K562 (cell line): Measurements from ENCODE around the gene S100A4. TPM values are rescaled to one million over a fixed set of nuclear protein-coding genes. Genes with fewer than 3 reads are reported as not detected.

Experiments used
- BRF1 ChIP-seq: IDR thresholded peaks from 3 replicates; pipeline ENCODE4 v1.6.1; 2011; ENCODE audit warnings: borderline replicate concordance, mild to moderate bottlenecking; ENCODE audit not compliant: insufficient read length; ENCODE audit errors: extremely low read depth
- KLF10 ChIP-seq: fragments of 250-450 bp; sonication (Bioruptor Pico); IDR thresholded peaks from 2 replicates; pipeline ENCODE4 v1.6.1; 2021; ENCODE audit warnings: matching md5 sums
- NUFIP1 ChIP-seq: fragments of 450-650 bp; IDR thresholded peaks from 2 replicates; pipeline ENCODE4 v1.6.1; 2018; ENCODE audit not compliant: partially characterized antibody
- TFE3 ChIP-seq: fragments of 450-650 bp; formaldehyde crosslinking; IDR thresholded peaks from 2 replicates; pipeline ENCODE4 v1.4.0; 2020; ENCODE audit warnings: mild to moderate bottlenecking, mixed read lengths
- XRCC4 ChIP-seq: IDR thresholded peaks from one replicate; pipeline ENCODE4 v1.6.1; 2011; ENCODE audit not compliant: insufficient read depth, insufficient read length; ENCODE audit errors: extremely low read depth
- ZBTB5 ChIP-seq: fragments of 450-650 bp; IDR thresholded peaks from 2 replicates; pipeline ENCODE4 v1.6.1; 2017; ENCODE audit warnings: antibody characterized with exemption
- ZNF766 ChIP-seq: fragments of 200-800 bp; sonication (Bioruptor generic); conservative IDR thresholded peaks from 2 replicates; pipeline ENCODE4 v1.6.1; 2016; ENCODE audit warnings: missing genetic modification characterization, missing compliant biosample characterization
- polyA plus RNA-seq, 8 experiments: library from polyadenylated mRNA; depleted of rRNA in 4 of 8; stranded (reverse) in 5 of 8; unstranded in 3 of 8; fragments of >200 nt; fragmentation: Nextera tagmentation in 2 of 8; fragmentation: Illumina TruSeq in 1 of 8; extraction: Ambion mirVana in 2 of 8; extraction: Trizol in 1 of 8; gene quantifications; 2 replicates each; pipeline versions ENCODE4 v1.2.1 to v1.2.3, GENCODE V29; 2011 to 2014; ENCODE audit warnings: inconsistent platforms in 1 of 8, missing spikeins in 1 of 8
- total RNA-seq, 7 experiments: library from RNA; depleted of rRNA in 6 of 7; stranded (reverse); fragments of >200 nt in 6 of 7; fragmentation: Illumina TruSeq in 2 of 7; extraction: Trizol in 2 of 7; gene quantifications; 2 replicates each; pipeline versions ENCODE4 v1.2.1 to v1.2.3, GENCODE V29; 2011 to 2021; ENCODE audit warnings: low replicate concordance in 1 of 7
- TF ChIP-seq, protein P1 (sequence below), 2 experiments: fragments of 150-350 bp in 1 of 2; IDR thresholded peaks; 2 replicates each; pipeline ENCODE4 v1.6.1; 2012 to 2016; ENCODE audit warnings: low read depth in 2 of 2, low read length in 2 of 2, mild to moderate bottlenecking in 1 of 2, moderate library complexity in 1 of 2
- TF ChIP-seq, protein P2 (sequence below): fragments of 250-450 bp; sonication (Bioruptor Pico); IDR thresholded peaks from 2 replicates; pipeline ENCODE4 v1.5.0; 2020; ENCODE audit warnings: mild to moderate bottlenecking, borderline replicate concordance
- TF ChIP-seq, protein P3 (sequence below): fragments of 250-450 bp; sonication (Bioruptor Pico); IDR thresholded peaks from 2 replicates; pipeline ENCODE4 v1.4.0; 2020; ENCODE audit warnings: mild to moderate bottlenecking, moderate library complexity
- TF ChIP-seq, protein P4 (sequence below): fragments of 250-450 bp; sonication (Bioruptor Pico); IDR thresholded peaks from 2 replicates; pipeline ENCODE4 v1.8.0; 2022; ENCODE audit warnings: inconsistent platforms, mild to moderate bottlenecking, moderate library complexity, borderline replicate concordance

Gene S100A4
- total and polyA plus RNA-seq, 9 of the 15 experiments (the other 6 are each of a cell fraction or from before 2014, with no cell fraction given) = 3.7 to 20.1 (median 11.2) TPM

GRCh38 chr1:153568367-153569099, 22.9 kb upstream of the S100A4 start (continued):
- TF ChIP-seq, protein P1, sequence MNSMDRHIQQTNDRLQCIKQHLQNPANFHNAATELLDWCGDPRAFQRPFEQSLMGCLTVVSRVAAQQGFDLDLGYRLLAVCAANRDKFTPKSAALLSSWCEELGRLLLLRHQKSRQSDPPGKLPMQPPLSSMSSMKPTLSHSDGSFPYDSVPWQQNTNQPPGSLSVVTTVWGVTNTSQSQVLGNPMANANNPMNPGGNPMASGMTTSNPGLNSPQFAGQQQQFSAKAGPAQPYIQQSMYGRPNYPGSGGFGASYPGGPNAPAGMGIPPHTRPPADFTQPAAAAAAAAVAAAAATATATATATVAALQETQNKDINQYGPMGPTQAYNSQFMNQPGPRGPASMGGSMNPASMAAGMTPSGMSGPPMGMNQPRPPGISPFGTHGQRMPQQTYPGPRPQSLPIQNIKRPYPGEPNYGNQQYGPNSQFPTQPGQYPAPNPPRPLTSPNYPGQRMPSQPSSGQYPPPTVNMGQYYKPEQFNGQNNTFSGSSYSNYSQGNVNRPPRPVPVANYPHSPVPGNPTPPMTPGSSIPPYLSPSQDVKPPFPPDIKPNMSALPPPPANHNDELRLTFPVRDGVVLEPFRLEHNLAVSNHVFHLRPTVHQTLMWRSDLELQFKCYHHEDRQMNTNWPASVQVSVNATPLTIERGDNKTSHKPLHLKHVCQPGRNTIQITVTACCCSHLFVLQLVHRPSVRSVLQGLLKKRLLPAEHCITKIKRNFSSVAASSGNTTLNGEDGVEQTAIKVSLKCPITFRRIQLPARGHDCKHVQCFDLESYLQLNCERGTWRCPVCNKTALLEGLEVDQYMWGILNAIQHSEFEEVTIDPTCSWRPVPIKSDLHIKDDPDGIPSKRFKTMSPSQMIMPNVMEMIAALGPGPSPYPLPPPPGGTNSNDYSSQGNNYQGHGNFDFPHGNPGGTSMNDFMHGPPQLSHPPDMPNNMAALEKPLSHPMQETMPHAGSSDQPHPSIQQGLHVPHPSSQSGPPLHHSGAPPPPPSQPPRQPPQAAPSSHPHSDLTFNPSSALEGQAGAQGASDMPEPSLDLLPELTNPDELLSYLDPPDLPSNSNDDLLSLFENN (IDR thresholded peaks at IDR 0.05; ENCODE audit: low read depth in 2 of 2, low read length in 2 of 2) = no peak
- no peak for TF ChIP-seq ZBTB5
- TF ChIP-seq TFE3 = no peak
- TF ChIP-seq, protein P2, sequence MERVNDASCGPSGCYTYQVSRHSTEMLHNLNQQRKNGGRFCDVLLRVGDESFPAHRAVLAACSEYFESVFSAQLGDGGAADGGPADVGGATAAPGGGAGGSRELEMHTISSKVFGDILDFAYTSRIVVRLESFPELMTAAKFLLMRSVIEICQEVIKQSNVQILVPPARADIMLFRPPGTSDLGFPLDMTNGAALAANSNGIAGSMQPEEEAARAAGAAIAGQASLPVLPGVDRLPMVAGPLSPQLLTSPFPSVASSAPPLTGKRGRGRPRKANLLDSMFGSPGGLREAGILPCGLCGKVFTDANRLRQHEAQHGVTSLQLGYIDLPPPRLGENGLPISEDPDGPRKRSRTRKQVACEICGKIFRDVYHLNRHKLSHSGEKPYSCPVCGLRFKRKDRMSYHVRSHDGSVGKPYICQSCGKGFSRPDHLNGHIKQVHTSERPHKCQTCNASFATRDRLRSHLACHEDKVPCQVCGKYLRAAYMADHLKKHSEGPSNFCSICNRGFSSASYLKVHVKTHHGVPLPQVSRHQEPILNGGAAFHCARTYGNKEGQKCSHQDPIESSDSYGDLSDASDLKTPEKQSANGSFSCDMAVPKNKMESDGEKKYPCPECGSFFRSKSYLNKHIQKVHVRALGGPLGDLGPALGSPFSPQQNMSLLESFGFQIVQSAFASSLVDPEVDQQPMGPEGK (CRISPR knock-in tag) = no peak
- TF ChIP-seq, protein P3, sequence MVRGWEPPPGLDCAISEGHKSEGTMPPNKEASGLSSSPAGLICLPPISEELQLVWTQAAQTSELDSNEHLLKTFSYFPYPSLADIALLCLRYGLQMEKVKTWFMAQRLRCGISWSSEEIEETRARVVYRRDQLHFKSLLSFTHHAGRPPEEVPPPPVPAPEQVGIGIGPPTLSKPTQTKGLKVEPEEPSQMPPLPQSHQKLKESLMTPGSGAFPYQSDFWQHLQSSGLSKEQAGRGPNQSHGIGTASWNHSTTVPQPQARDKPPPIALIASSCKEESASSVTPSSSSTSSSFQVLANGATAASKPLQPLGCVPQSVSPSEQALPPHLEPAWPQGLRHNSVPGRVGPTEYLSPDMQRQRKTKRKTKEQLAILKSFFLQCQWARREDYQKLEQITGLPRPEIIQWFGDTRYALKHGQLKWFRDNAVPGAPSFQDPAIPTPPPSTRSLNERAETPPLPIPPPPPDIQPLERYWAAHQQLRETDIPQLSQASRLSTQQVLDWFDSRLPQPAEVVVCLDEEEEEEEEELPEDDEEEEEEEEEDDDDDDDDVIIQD (CRISPR knock-in tag) = no peak
- no peak for TF ChIP-seq XRCC4
- TF ChIP-seq NUFIP1 = no peak
- TF ChIP-seq, protein P4, sequence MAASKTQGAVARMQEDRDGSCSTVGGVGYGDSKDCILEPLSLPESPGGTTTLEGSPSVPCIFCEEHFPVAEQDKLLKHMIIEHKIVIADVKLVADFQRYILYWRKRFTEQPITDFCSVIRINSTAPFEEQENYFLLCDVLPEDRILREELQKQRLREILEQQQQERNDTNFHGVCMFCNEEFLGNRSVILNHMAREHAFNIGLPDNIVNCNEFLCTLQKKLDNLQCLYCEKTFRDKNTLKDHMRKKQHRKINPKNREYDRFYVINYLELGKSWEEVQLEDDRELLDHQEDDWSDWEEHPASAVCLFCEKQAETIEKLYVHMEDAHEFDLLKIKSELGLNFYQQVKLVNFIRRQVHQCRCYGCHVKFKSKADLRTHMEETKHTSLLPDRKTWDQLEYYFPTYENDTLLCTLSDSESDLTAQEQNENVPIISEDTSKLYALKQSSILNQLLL (CRISPR knock-in tag) = no peak
- TF ChIP-seq KLF10 (CRISPR knock-in tag) = no peak
- TF ChIP-seq ZNF766 = no peak
- TF ChIP-seq BRF1 = no peak
